Osteoblast (primary cell): ENCODE results near the gene SEC14L1. TPM values are rescaled to one million over a fixed set of nuclear protein-coding genes. Genes with fewer than 3 reads are reported as not detected.

ENCODE experiments used
- DNase-seq: peaks from one replicate; pipeline ENCODE4 v3.0.0; 2011; ENCODE audit warnings: low spot score, mixed read lengths; ENCODE audit not compliant: insufficient read length; ENCODE audit errors: missing footprints
- H2AFZ ChIP-seq: 2 replicates; pipeline ENCODE4 v1.6.0; 2011; ENCODE audit warnings: mild to moderate bottlenecking, low read length
- H3K27ac ChIP-seq: 2 replicates; pipeline ENCODE4 v1.5.1; 2011; ENCODE audit warnings: mild to moderate bottlenecking, low read depth, low read length, moderate library complexity
- H3K27me3 ChIP-seq: 2 replicates; pipeline ENCODE4 v1.6.0; 2012; ENCODE audit warnings: mild to moderate bottlenecking, control low read depth, inconsistent platforms, low read length, moderate library complexity; ENCODE audit not compliant: insufficient read depth
- H3K36me3 ChIP-seq: 2 replicates; pipeline ENCODE4 v1.5.1; 2011; ENCODE audit warnings: mild to moderate bottlenecking, low read length, control low read depth, moderate library complexity; ENCODE audit not compliant: insufficient read depth
- H3K4me1 ChIP-seq: 2 replicates; pipeline ENCODE4 v1.5.1; 2011; ENCODE audit warnings: mild to moderate bottlenecking, low read length, control low read depth, moderate library complexity; ENCODE audit not compliant: insufficient read depth
- H3K4me2 ChIP-seq: 2 replicates; pipeline ENCODE4 v1.6.0; 2011; ENCODE audit warnings: mild to moderate bottlenecking, low read length; ENCODE audit not compliant: insufficient read depth
- H3K4me3 ChIP-seq: fragments of 200-600 bp; sonication (generic); 3 replicates; pipeline ENCODE4 v1.5.1; 2012; ENCODE audit warnings: mild to moderate bottlenecking, low read length, inconsistent platforms; ENCODE audit not compliant: insufficient read depth
- H3K79me2 ChIP-seq: 2 replicates; pipeline ENCODE4 v1.6.0; 2012; ENCODE audit warnings: mild to moderate bottlenecking, low read length, control low read depth, inconsistent platforms; ENCODE audit not compliant: insufficient read depth
- H3K9me3 ChIP-seq: 2 replicates; pipeline ENCODE4 v1.5.1; 2011; ENCODE audit warnings: low read depth, low read length, control low read depth
- H4K20me1 ChIP-seq: 2 replicates; pipeline ENCODE4 v1.6.0; 2012; ENCODE audit warnings: mild to moderate bottlenecking, low read length, control low read depth; ENCODE audit not compliant: insufficient read depth
- total RNA-seq: library from RNA; depleted of rRNA; stranded (reverse); fragments of >200 nt; gene quantifications from 2 replicates; pipeline ENCODE4 v1.2.3, GENCODE V29; 2012
- TF ChIP-seq, protein P1 (sequence below): IDR thresholded peaks from 2 replicates; pipeline ENCODE4 v1.5.1; 2011; ENCODE audit warnings: mild to moderate bottlenecking, low read depth, low read length, moderate library complexity; ENCODE audit errors: extremely low read depth

SEC14L1 gene
- total RNA-seq, 1 donor: 53.6 TPM

DNA sequence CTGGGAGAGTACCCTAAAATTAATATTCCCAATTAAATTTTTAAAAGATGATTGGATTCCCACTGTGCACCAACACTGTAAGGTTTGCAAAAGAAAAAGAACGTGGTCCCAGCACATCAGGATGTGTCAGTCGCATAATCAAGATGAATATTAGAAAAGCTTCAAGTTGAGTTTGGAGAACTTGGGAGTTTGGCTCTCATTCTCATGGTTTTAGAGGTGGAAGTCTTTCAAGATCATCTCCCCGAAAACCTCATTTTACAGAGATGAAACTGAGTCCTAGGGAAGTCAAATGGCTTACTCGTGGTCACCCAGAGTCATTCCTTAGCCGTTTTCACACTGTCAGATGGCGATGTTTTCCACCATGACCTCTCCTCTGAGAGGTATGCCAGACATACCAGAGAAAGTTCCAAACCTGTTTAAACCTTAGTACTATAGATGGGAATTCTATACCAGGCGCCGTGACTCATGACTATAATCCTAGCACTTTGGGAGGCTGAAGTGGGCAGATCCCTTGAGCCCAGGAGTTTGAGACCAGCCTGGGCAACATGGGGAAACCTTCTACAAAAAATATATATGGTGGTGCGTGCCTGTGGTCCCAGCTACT is 1.2 kb downstream of the SEC14L1 start:
- peaks cover 2% of the 10 kb centered on the region for H3K9me3 ChIP-seq
- DNase-seq: no peak
- peaks cover 40% of the 10 kb centered on the region for H3K4me1 ChIP-seq
- H3K36me3 ChIP-seq: peaks cover 32% of the 10 kb centered on the region
- peaks cover 53% of the 10 kb centered on the region for H3K79me2 ChIP-seq
- H3K27ac ChIP-seq: peak overlapping the region; percentile 74
- TF ChIP-seq, protein P1, sequence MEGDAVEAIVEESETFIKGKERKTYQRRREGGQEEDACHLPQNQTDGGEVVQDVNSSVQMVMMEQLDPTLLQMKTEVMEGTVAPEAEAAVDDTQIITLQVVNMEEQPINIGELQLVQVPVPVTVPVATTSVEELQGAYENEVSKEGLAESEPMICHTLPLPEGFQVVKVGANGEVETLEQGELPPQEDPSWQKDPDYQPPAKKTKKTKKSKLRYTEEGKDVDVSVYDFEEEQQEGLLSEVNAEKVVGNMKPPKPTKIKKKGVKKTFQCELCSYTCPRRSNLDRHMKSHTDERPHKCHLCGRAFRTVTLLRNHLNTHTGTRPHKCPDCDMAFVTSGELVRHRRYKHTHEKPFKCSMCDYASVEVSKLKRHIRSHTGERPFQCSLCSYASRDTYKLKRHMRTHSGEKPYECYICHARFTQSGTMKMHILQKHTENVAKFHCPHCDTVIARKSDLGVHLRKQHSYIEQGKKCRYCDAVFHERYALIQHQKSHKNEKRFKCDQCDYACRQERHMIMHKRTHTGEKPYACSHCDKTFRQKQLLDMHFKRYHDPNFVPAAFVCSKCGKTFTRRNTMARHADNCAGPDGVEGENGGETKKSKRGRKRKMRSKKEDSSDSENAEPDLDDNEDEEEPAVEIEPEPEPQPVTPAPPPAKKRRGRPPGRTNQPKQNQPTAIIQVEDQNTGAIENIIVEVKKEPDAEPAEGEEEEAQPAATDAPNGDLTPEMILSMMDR: no peak
- H3K4me2 ChIP-seq: peak overlapping the region; percentile 81
- peak overlapping the region; percentile 25 for H2AFZ ChIP-seq
- no peaks in the 10 kb centered on the region for H3K27me3 ChIP-seq
- peak overlapping the region; percentile 87 for H3K4me3 ChIP-seq
- peaks cover 2% of the 10 kb centered on the region for H4K20me1 ChIP-seq

DNA sequence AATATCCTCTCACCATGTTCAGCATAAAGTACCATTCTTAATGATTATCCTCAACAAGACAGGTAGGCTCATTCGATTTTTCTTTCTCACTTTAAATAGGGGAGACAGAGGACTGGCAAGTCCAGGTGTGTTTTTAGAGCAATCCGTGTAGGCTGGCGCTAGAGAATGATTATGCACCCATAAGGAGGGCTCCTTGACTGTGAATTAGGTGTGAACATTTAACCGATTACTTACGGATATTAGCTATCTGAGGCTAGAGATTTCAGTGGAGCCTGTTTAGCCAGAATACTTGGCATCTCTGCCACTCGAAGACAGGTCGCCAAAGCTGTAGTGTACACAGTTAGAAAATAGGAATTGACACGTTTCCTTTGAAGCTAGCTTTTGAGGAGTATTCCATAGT is 1.9 kb downstream of the SEC14L1 start:
- peaks cover 38% of the 10 kb centered on the region for H3K36me3 ChIP-seq
- no peak overlapping the region for H3K27ac ChIP-seq
- TF ChIP-seq, protein P1: no peak

DNA sequence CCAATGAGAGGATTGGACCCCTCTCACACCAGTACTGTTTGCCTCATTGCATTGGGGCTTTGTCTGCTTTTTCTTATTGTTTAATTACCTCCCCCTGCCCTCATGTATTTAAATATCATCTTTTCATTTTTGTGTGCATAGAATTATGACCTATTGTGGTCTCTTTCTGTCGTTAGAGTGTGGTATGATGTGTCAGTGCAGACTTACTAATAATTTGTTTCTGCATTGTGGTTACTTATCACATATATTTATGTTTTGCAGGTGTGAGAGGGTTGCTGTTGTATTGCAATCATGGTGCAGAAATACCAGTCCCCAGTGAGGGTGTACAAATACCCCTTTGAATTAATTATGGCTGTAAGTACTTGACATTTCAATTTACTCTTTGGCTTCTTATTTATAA is 2.5 kb downstream of the SEC14L1 start:
- Histone ChIP-seq H3K4me1 (peaks cover 36% of the 10 kb centered on the region), H3K4me3 (no peak overlapping the region), H3K27ac (no peak overlapping the region), H3K4me2 (peak overlapping the region; percentile 81), H2AFZ (no peak overlapping the region), H3K27me3 (no peaks in the 10 kb centered on the region), H3K36me3 (peaks cover 44% of the 10 kb centered on the region), H4K20me1 (peaks cover 2% of the 10 kb centered on the region), H3K9me3 (no peaks in the 10 kb centered on the region), H3K79me2 (peaks cover 67% of the 10 kb centered on the region)
- TF ChIP-seq, protein P1: no peak
- DNase-seq: no peak

More for the DNA sequence above, 1.9 kb downstream of the SEC14L1 start:
- Histone ChIP-seq H3K79me2 (peaks cover 60% of the 10 kb centered on the region), H3K9me3 (no peaks in the 10 kb centered on the region), H3K4me2 (peak overlapping the region; percentile 81), H2AFZ (no peak overlapping the region), H3K4me3 (no peak overlapping the region), H3K4me1 (peaks cover 40% of the 10 kb centered on the region), H3K27me3 (no peaks in the 10 kb centered on the region), H4K20me1 (peaks cover 2% of the 10 kb centered on the region)
- no peak for DNase-seq

DNA sequence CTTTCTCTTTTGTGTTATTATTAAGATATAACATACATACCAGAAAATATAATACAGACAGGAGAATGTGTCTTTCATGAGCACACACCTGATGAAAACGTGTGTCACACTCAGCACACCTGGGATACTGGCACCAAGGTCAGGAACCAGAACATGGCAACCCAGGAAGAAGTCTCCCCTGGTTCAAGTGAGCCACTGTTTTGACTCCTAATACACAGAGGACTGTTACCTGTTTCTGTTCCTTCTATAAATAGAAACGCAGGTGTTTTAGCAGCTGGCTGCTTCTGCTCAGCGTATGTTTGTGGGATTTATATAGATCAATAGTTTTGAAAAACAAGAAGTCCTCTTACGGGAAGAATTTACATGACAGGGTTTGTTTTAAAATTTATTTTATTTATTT is 3.5 kb downstream of the SEC14L1 start:
- TF ChIP-seq, protein P1: no peak
- Histone ChIP-seq H2AFZ (no peak overlapping the region), H3K36me3 (peaks cover 51% of the 10 kb centered on the region), H3K9me3 (no peaks in the 10 kb centered on the region), H4K20me1 (peaks cover 6% of the 10 kb centered on the region), H3K79me2 (peaks cover 76% of the 10 kb centered on the region), H3K4me1 (peaks cover 36% of the 10 kb centered on the region), H3K4me3 (no peak overlapping the region), H3K4me2 (no peak overlapping the region), H3K27ac (no peak overlapping the region), H3K27me3 (no peaks in the 10 kb centered on the region)
- DNase-seq: no peak
